GM21723 (cell line): ENCODE data around the gene CAT.

Source experiments
- ATAC-seq: cut with Tn5 transposase; IDR thresholded peaks from one replicate; pipeline ENCODE4 v1.9.1; 2021; ENCODE audit warnings: mild to moderate bottlenecking, moderate library complexity; ENCODE audit not compliant: unreplicated experiment

CAT gene

GRCh38 chr11:34519595-34520235, 81.0 kb downstream of the CAT start:
- no peak for ATAC-seq

DNA sequence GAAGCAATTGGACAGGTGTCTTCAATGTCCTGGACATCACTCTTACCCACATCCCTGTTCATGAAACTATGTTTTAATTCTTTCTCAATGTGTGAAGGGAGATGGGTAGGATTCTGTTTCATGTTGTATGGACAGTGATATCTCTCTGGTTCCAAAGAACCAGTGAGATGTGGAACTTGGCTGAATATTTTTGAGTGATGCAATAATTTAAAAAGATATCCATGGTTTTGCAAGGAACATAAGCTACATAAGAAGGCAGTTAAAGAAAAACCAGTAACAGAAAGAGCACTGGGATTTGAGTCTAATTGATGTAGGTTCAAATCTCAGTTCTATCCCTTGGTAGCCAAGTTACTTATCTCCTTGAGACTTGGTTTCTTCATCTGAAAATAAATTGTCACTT, 82.5 kb downstream of the CAT start:
- ATAC-seq = no peak
